ENCODE results near the gene LSG1.
"Not testable (repeated sequence)": the region's sequence is repeated elsewhere in the genome, so short reads cannot be mapped to it uniquely, and the experiment has no call there.

LSG1 gene

DNA sequence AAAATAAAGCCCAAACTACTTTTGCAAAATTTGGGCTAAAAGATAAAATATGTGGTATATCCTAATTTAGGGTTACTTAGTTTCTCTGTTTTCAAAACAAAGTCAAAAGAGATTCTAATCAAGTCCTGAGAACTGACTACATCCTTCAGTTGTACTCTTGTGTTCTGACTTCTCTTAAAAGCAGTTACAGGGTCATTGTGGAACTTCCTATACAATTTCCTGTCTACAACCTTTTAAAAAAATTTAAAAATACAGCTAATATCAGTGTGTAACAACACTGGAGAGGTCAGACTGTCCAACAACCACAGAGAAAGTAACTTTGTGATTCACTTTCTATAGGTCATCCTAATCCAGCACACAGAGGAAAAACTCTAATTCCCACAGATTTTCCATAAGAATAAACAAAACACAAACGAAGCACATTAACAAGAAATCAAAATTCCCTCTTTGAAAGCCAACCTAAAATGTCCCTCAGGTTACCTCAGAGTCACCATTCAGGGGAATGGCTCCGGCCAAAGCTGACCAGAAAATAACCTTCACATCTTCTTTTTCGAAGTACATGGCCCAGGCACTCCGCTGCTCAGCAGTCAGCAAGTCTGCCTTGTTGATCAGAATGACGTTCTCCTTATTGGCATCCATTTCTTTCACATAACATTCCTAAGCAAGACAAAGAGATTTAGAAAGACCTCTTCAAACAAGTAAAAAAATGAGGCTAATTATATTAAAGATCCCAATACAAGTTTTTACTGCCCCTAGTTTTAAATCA lies 13.3 kb downstream of the LSG1 start:
- DNase-seq (ENCODE audit: low read depth in 4 of 4, low spot score in 1 of 4): no peak

DNA sequence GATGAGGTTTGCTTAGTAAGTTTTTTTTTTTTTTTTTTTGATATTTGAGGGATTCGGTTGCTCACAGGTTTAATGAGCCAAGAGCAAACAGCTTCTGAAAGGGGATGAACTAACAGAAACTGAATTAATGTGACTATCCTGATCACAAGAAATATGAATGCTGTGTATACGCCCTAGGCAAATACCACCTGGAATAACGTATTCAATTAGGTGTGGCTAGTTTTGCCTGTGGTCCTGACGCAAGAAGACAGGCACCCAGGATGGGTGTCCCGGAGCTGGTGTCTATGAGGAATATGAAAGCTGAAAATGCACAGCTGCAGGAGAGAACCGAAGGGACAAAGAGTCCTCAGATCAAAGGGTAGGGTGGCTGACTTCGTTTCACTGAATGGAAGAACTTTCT lies 14.6 kb downstream of the LSG1 start:
- no peak for DNase-seq (ENCODE audit: low read depth in 4 of 4, low spot score in 1 of 4)

DNA sequence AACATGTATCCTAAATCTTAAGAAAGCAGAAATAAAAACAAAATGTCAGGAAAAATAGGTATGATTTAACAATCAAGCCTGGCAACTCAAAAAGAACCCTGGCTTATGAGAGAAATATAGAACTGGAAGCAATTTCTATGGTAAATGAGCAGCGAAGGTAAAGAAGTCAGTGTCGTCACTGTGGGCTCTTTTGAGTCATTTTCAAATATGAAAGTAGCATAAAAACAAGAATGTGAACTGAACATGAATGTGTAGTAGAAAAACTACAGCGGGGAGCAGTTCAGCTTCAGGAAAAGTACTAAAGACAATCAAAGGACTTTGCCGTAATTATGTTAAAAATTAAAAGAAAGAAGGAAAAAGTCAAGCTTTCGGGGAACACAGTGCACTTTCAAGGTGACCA lies 17.5 kb downstream of the LSG1 start:
- no peak for DNase-seq (ENCODE audit: low read depth in 4 of 4, low spot score in 1 of 4)

DNA sequence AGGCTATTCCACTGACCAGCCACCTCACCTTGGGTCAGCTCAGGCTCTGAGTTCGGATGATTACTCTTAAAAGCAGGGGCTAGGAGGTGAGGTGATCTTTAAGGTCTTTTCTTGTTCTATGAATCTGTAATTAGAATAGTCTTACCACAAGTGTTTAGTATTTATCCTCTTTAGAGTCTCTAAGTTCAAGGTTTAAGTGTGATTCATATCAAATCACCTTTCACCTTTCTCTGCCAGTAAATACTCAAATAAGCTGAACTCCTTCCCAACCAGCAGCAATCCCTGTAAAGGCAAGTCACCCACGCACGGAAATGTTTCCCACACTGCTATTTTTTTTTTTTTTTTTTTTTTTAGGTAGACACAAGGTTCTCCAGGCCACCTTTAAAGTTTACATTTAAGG lies 24.2 kb downstream of the LSG1 start:
- no peak for DNase-seq (ENCODE audit: low read depth in 4 of 4, low spot score in 1 of 4)

DNA sequence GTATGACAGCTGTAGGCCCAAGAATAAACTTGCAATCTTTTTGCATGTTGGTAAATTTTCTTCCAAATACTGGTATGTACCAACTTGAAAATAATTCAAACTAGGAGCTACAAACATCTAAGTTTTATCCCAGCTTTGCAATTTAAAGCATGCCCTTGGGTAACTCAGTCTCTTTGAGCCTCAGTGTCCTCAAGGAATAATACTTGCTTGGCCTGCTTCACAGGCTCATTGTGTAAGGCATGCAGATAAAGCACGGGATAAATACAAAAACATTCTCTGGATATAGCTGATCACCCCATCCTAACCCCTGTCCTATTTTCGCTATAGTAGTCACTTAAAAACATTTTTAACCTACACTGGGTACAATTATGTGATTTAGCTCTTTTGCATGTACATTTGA lies 29.2 kb downstream of the LSG1 start:
- no peak for DNase-seq (ENCODE audit: low read depth in 4 of 4, low spot score in 1 of 4)

DNA sequence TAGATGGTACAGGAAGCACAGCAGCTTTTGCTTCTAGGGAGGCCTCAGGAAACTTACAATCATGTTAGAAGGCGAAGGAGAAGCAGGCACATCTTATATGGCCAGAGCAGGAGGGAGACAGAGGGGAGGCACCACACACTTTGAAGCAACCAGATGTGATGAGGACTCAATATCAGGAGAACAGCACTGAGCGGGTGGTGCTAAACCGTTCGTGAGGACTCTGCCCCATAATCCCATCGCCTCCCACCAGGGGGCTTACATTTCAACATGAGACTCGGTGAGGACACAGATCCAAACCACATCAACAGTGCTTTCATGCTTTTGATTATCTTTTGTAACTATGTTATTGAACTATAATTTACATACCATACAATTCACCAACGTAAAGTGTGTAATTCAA lies 31.2 kb downstream of the LSG1 start:
- no peak for DNase-seq (ENCODE audit: low read depth in 4 of 4, low spot score in 1 of 4)

DNA sequence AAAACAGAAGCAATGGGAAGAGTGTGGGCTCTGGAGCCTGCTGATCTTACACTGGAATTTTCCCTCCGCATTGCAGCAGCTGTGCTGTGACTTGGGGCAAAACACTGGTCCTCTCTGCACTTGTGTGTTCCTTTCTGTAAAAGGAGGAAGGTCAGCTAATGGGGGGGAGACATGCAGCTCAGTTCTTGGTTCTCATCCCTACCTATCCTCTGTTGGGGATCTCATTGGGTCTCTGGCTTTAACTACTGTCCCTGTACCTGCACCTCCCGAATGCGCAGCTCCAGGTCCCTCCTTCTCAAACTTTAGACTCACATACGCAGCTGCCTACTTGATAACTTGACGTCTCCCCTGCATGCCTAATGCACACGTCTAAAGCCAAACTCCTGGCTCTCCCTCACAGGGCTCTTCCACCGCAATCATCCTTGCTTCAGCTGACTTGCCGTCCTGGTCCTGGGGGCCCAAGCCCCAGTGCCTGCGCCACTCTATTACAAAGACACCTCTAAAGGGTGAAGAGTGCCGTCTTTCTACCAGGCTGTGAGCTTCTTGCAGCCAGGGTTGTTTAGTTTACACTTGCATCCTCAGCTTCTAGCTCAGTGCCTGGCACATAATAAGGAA lies 32.9 kb downstream of the LSG1 start:
- no peak for DNase-seq (ENCODE audit: low read depth in 4 of 4, low spot score in 1 of 4)

DNA sequence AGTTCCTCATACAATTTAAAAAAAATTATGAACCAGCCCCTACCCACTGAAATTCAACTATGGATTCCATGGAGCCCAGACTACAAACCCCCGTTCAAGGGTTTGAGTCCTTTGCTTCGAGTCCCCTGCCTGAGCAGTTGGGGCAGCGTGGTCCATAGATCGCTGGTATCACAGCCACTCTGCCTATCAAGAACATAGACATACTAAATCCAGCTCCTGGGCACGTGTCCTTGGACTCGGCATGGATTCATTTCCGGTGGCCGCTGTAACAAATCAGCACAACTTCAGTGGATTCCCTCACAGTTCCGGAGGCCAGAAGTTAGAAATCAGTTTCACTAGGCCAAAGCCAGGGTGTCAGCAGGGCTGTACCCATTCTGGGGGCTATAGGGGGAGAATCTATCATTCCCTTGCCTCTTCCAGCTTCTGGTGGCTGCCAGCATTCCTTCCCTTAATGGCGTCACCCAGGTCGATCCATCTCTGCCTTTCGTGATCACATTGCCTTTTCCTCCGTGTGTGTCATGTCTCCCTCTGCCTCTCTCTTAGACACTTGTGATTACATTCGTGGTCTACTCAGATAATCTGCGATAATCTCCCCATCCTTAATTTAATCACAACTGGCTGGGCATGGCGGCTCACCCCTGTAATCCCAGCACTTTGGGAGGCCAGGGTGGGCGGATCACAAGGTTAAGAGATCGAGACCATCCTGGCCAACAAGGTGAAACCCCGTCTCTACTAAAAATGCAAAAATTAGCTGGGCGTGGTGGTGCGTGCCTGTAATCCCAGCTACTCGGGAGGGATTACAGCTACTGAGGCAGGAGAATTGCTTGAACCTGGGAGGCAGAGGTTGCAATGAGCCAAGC lies 34.2 kb downstream of the LSG1 start:
- no peak for DNase-seq (ENCODE audit: low read depth in 4 of 4, low spot score in 1 of 4)

DNA sequence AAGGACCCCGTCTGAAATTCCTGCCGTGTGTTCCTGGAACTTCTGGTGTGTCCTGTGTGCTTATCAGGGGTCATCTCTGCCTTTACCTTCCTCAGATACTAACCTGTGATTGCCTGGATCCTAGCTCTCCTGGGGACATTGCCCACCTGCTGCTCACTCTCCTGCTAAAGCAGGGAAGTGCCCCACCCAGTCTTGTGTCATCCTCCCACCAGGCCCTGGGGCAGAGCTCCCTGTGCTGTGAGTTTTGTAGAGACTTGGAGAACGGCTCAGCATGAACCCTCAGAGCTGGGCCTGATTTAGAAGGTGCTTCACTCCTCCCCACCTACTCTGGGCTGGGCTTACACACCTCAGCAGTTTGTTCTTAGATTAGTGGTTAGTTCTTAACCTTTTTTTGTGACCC lies 34.9 kb downstream of the LSG1 start:
- DNase-seq (ENCODE audit: low read depth in 4 of 4, low spot score in 1 of 4): no peak

DNA sequence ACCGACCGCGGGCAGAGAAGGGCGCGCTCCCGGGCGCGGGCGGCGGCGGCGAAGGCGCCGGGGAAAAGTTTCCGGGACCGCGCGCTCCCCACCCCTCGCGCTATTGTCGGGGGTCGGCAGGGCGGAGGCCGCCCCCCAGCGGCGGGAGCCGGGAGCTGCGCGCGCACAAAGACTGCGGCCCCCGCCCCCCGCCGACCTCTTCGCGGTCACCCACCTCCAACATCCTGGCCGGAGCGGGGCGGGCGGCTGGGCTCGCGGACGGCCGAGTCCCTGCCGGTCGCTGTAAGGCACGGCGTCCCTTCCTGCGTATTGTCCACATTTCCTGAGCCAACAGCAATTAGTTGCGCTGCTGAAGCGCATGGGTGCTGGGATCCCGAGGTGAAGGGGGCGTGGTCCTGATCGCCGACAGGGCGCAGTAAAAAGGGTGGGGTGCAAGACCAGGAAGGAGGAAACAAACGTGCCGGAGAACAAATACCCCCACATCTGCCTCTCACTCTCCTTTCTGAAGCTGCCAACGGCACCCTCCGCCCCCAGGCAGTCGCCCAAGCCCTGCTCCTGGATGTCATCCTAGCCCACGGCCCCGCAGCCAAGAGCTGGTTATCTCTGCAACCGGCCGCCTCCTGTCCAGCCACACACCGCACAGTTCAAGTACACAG lies 38.5 kb downstream of the LSG1 start, which contains the start of gene TMEM44:
Gene TMEM44 (minus strand): TSS at position 71 of the 656 bp plus-strand sequence. CDS start 204 bp downstream, outside the sequence.
- peak in 3 of 4 experiments; percentile 21 to 59 (median 31) for DNase-seq (ENCODE audit: low read depth in 4 of 4, low spot score in 1 of 4)

DNA sequence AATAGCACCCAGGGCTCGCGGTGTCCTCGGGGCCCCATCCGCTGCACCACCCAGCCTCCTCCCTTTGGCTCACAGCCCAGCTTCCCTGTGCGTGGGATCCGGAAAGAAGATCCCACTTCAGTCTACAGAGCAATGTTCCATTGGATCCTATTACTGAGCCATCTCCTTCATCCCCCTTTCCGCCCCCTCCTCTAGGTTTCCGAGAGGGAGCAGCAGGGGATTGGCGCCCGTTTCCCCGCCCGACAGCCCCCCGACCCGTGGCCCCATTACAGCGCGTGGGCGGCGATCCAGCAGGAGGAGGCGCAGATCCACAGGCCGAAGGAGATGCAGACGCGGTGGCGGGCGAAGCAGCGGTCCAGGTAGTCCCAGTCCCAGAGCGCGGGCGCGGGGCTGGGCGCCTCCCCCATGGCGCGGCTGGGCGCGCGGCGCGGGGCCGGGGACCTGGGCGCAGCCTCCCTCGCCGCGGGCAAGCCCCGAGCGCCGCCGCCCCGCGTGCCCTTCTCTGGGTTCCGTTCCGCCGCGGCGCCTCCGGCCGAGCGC lies 39.1 kb downstream of the LSG1 start:
- peak in 1 of 4 experiments; percentile 21 for DNase-seq (ENCODE audit: low read depth in 4 of 4, low spot score in 1 of 4)

DNA sequence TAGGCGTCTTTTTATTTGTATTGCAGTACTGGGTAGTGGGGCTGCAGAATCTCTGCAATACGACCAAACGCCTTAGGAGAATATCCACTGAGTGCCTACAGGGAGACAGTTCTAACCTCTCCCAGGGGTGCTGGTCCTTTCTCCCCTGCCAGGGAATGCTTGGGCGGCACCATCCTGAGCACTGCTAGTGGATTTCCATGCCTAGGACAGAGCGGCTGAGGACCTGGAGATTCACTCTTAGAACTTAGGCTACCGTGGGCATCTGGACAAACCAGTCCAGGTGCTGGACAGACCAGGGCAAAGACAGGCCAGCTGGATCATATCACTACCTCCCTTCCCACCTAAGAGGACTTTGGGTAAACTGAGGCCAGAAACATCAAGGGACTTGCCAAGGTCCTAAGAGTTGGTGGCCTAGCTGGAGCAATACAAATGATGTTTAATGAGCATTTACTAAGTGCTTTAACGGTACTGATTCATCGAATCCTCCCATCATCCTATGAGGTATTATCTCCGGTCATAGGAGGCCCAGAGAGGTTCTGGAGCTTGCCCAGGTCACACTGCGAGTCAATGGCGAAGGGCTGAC lies 39.7 kb downstream of the LSG1 start:
- no peak for DNase-seq (ENCODE audit: low read depth in 4 of 4, low spot score in 1 of 4)

DNA sequence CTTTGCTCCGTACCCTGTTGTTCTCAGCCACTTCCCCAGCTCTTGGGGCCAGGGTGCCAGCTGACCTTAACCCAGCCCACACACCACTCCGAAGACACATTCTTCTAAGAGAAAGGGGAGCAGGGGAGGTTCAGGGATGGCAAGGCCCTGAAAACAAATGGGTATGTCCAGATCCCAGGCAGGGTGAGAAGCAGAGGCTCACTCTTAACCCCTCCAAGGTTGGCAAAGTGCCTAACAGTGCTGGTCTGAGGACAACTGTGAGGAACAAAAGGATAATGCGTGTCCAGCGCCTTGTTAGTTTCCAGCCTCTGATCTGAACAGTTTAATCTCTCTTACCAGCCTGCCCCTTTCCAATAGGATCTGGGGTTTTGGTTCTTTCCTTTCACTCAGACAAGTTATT lies 40.3 kb downstream of the LSG1 start:
- no peak for DNase-seq (ENCODE audit: low read depth in 4 of 4, low spot score in 1 of 4)

DNA sequence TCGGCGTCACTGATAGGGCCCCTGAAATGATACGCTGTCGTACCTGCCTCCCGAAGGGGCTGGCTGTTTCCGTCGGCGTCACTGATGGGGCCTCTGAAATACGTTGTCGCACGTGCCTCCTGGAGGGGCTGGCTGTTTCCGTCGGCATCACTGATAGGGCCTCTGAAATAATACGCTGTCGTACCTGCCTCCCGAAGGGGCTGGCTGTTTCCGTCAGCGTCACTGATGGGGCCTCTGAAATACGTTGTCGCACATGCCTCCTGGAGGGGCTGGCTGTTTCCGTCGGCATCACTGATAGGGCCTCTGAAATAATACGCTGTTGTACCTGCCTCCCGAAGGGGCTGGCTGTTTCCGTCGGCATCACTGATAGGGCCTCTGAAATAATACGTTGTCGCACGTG lies 41.3 kb downstream of the LSG1 start:
- DNase-seq (ENCODE audit: low read depth in 4 of 4, low spot score in 1 of 4): not testable (repeated sequence)

DNA sequence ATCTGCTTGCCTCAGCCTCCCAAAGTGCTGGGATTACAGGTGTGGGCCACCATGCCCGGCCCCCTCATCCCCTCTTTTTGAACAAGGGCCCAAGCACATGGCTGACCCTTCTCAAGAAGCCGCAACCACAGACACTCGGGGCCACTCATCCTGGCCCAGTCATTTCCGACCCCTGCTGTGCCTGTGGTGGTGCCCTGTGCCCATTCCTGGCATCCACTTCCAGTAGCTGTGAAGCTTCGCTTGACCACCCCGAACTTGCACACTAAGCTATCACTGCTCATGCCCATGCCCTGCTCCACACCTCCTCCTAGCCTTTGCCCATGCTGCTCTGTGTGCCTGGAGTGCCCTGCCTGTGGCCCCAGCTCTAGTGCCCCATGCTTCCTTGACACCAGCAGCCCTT lies 47.0 kb downstream of the LSG1 start:
- DNase-seq (ENCODE audit: low read depth in 4 of 4, low spot score in 1 of 4): no peak

DNA sequence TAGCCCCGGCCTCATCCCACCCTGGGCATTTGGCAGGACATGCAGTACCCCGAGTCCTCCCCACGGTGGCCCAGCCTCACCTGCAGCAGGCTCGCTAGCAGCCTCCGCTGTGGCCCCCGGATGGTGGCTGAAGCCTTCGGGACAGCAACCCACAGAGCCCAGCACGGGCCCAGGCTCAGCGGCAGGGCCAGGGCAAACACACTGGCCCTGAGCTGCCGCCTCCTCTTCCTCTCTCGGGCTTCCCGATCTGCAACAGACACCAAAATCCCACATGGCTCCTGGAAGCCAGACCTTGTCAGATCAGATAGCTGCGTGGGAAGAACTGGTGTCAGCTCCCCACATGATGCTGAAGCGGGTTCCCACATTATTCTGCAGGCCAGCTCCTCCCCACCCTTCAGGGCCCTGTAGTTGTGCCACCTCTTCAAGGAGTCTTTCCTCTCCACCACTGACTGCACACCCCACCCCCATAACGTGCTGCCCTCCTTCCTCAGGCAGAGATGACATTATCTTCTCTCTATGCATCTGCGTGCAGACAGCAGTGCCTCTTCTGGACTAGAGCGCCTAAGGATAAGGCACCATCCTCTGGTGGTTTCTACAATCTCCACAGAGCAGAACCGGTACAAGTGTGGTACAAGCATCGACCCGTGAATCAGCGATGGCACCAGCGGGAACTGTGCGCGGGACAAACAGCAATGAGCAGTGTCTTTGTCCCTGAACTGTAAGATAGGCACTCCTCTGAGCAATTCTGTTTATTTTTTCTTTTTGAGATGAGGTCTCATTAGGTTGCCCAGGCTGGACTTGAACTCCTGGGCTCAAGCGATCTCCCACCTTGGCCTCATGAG lies 48.3 kb downstream of the LSG1 start:
- DNase-seq (ENCODE audit: low read depth in 4 of 4, low spot score in 1 of 4): no peak

DNA sequence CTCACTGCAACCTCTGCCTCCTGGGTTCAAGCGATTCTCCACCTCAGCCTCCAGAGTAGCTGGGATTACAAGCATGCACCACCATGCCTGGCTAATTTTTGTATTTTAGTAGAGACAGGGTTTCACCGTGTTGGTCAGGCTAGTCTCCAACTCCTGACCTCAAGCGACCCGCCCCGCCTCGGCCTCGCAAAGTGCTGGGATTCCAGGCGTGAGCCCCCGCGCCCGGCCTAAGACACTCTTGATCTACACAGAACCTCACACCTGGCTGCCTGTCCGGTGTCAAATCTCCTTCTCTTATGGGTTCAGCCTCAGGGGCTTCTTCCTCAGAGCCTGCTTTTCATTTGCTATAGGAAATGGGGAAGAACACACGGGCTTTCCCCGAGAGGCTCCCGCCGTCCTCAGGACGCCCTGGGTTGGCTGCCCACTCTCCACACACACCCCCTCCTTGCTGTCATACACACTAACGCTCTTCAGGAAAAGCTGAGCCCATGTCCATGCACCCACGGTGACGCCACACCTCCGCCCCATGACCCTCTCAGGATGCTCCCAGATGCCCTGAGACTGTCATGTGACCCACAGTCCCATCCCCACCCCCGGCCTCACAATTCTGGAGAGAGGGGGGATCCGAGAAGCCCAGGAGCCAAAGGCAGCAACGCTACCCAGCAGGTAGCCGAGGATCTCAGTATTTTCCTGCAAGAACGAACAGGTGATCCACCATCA lies 49.2 kb downstream of the LSG1 start:
- DNase-seq (ENCODE audit: low read depth in 4 of 4, low spot score in 1 of 4): no peak

DNA sequence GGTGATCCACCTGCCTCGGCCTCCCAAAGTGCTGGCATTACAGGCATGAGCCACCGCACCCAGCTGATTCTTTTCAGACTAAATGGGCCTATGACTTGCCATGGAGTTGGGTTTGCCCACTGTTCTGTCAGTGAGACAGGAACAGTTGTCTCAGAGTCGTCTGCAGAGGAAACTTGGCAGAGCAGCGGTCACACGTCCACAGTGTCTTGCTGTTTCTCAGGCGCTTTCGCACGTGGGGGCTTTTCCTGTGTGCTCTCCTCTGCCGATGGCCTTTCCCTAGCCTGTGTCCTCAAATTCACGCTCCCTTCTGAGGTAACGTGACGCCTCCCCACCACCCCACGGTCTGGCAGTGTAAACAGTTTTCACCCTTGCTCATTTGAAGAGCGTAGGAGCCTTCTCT lies 50.0 kb downstream of the LSG1 start:
- DNase-seq (ENCODE audit: low read depth in 4 of 4, low spot score in 1 of 4): no peak

DNA sequence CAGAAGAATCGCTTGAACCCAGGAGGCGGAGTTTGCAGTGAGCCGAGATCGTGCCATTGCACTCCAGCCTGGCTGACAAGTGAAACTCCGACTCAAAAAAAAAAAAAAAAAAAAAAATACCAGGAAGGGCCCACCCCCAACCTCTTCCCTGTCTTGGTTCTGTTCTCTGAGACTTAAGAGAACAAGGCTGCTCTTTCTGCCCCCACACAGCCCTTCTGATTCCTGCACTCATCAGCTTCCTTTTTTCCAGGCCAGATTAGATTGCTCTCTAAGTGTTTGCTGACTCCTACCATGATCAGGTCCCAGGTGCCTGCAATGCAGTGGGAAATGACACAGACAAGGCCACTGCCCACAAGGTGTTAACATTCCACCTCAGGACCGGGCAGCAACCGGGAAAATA lies 51.8 kb downstream of the LSG1 start:
- no peak for DNase-seq (ENCODE audit: low read depth in 4 of 4, low spot score in 1 of 4)

Measured in stimulated activated CD4-positive, alpha-beta T cell treated with anti-CD3 and anti-CD28 coated beads, Interleukin-1b, Interleukin-23, amount 100 ng/mL, for 24 hours (primary cell).